H9 (cell line): ENCODE measurements around the gene ZNF804A. TPM values are rescaled to one million over a fixed set of nuclear protein-coding genes. Genes with fewer than 3 reads are reported as not detected.

Experiments used
- DNase-seq: peaks from one replicate; pipeline ENCODE4 v3.0.0-alpha.2; 2017
- H2AFZ ChIP-seq: one replicate; pipeline ENCODE4 v1.6.1; 2013; ENCODE audit warnings: mild to moderate bottlenecking, low read length, control low read depth, moderate library complexity
- H2AK5ac ChIP-seq: 2 replicates; pipeline ENCODE4 v1.6.1; 2013; ENCODE audit warnings: low read length, control low read depth, mixed read lengths; ENCODE audit not compliant: insufficient read length
- H2BK120ac ChIP-seq: one replicate; pipeline ENCODE4 v1.6.1; 2013; ENCODE audit warnings: low read depth, mild to moderate bottlenecking, low read length, control low read depth, inconsistent platforms; ENCODE audit not compliant: poor library complexity, severe bottlenecking
- H2BK12ac ChIP-seq: 2 replicates; pipeline ENCODE4 v1.6.1; 2013; ENCODE audit warnings: low read length, control low read depth, mixed read lengths, low read depth; ENCODE audit not compliant: insufficient read length
- H2BK15ac ChIP-seq: 2 replicates; pipeline ENCODE4 v1.6.1; 2013; ENCODE audit warnings: low read depth, low read length, control low read depth
- H2BK20ac ChIP-seq: one replicate; pipeline ENCODE4 v1.6.1; 2013; ENCODE audit warnings: low read depth, mild to moderate bottlenecking, low read length, control low read depth, inconsistent platforms; ENCODE audit not compliant: poor library complexity, severe bottlenecking
- H2BK5ac ChIP-seq: 2 replicates; pipeline ENCODE4 v1.6.1; 2013; ENCODE audit warnings: low read length, control low read depth, mixed read lengths; ENCODE audit not compliant: insufficient read length
- H3K14ac ChIP-seq: 2 replicates; pipeline ENCODE4 v1.6.1; 2013; ENCODE audit warnings: low read length, control low read depth; ENCODE audit not compliant: insufficient read depth
- H3K18ac ChIP-seq: 2 replicates; pipeline ENCODE4 v1.6.1; 2013; ENCODE audit warnings: low read depth, mild to moderate bottlenecking, mixed read lengths, low read length, control low read depth; ENCODE audit not compliant: insufficient read length
- H3K23ac ChIP-seq: 2 replicates; pipeline ENCODE4 v1.6.1; 2013; ENCODE audit warnings: low read length, control low read depth, mixed read lengths, low read depth; ENCODE audit not compliant: insufficient read length
- H3K23me2 ChIP-seq: 2 replicates; pipeline ENCODE4 v1.6.1; 2013; ENCODE audit warnings: low read depth, mild to moderate bottlenecking, mixed read lengths, low read length, control low read depth; ENCODE audit not compliant: insufficient read length, poor library complexity, severe bottlenecking
- H3K27ac ChIP-seq: 2 replicates; pipeline ENCODE4 v1.5.1; 2013; ENCODE audit warnings: low read length, control low read depth, mixed read lengths, low read depth; ENCODE audit not compliant: insufficient read length
- H3K27me3 ChIP-seq: 2 replicates; pipeline ENCODE4 v1.6.1; 2013; ENCODE audit warnings: low read length, control low read depth, inconsistent platforms; ENCODE audit not compliant: insufficient read depth
- H3K4ac ChIP-seq: 2 replicates; pipeline ENCODE4 v1.6.1; 2013; ENCODE audit warnings: low read depth, mild to moderate bottlenecking, control low read depth, inconsistent platforms, low read length, moderate library complexity
- H3K4me1 ChIP-seq: 2 replicates; pipeline ENCODE4 v1.6.1; 2013; ENCODE audit warnings: low read length, control low read depth, inconsistent platforms; ENCODE audit not compliant: insufficient read depth
- H3K4me2 ChIP-seq: 2 replicates; pipeline ENCODE4 v1.6.1; 2013; ENCODE audit warnings: low read length, control low read depth, mixed read lengths; ENCODE audit not compliant: insufficient read length, insufficient read depth
- H3K56ac ChIP-seq: 2 replicates; pipeline ENCODE4 v1.6.1; 2013; ENCODE audit warnings: low read depth, mild to moderate bottlenecking, mixed read lengths, low read length, control low read depth; ENCODE audit not compliant: insufficient read length
- H3K79me1 ChIP-seq: 2 replicates; pipeline ENCODE4 v1.6.1; 2013; ENCODE audit warnings: low read depth, mild to moderate bottlenecking, moderate library complexity, low read length, control low read depth, inconsistent platforms; ENCODE audit not compliant: insufficient read depth, poor library complexity, severe bottlenecking
- H3K79me2 ChIP-seq: 2 replicates; pipeline ENCODE4 v1.6.1; 2013; ENCODE audit warnings: low read length, control low read depth, inconsistent platforms; ENCODE audit not compliant: insufficient read depth
- H3K9ac ChIP-seq: 2 replicates; pipeline ENCODE4 v1.6.1; 2013; ENCODE audit warnings: low read length, control low read depth, mixed read lengths; ENCODE audit not compliant: insufficient read length; ENCODE audit errors: extremely low read depth
- H3K9me3 ChIP-seq: one replicate; pipeline ENCODE4 v1.6.1; 2013; ENCODE audit warnings: low read depth, low read length, inconsistent platforms; ENCODE audit not compliant: control insufficient read depth
- H3T11ph ChIP-seq: one replicate; pipeline ENCODE4 v1.6.1; 2013; ENCODE audit warnings: mild to moderate bottlenecking, low read length, control low read depth, inconsistent platforms
- H4K20me1 ChIP-seq: one replicate; pipeline ENCODE4 v1.6.1; 2013; ENCODE audit not compliant: control insufficient read depth, insufficient read length, insufficient read depth
- H4K5ac ChIP-seq: 2 replicates; pipeline ENCODE4 v1.6.1; 2013; ENCODE audit warnings: low read depth, mild to moderate bottlenecking, mixed read lengths, low read length, control low read depth; ENCODE audit not compliant: insufficient read length
- H4K8ac ChIP-seq: replicated peaks from 2 replicates; pipeline ENCODE4 v1.6.1; 2013; ENCODE audit warnings: low read length, control low read depth, mixed read lengths, low read depth; ENCODE audit not compliant: insufficient read length
- H4K91ac ChIP-seq: 2 replicates; pipeline ENCODE4 v1.6.1; 2013; ENCODE audit warnings: low read depth, mild to moderate bottlenecking, moderate library complexity, mixed read lengths, low read length, control low read depth; ENCODE audit not compliant: insufficient read length
- H3K27ac Mint-ChIP-seq, 3 experiments: 2 replicates in 2 of 3; 3 replicates in 1 of 3; pipeline ENCODE4 v1.8.0; 2020 to 2021; ENCODE audit warnings: mixed read lengths in 3 of 3, mild to moderate bottlenecking in 1 of 3, moderate library complexity in 1 of 3
- H3K27me3 Mint-ChIP-seq: 2 replicates; pipeline ENCODE4 v1.8.0; 2021; ENCODE audit warnings: low read depth, mild to moderate bottlenecking, moderate library complexity, mixed read lengths
- H3K36me3 Mint-ChIP-seq, 3 experiments: 2 replicates in 2 of 3; 3 replicates in 1 of 3; pipeline ENCODE4 v1.8.0; 2020 to 2021; ENCODE audit warnings: low read depth in 3 of 3, mixed read lengths in 3 of 3; ENCODE audit not compliant: insufficient read depth in 1 of 3
- H3K4me1 Mint-ChIP-seq, 2 experiments: 2 replicates each; pipeline ENCODE4 v1.8.0; 2020; ENCODE audit warnings: mixed read lengths in 2 of 2
- H3K4me3 Mint-ChIP-seq, 2 experiments: 2 replicates in 1 of 2; 3 replicates in 1 of 2; pipeline ENCODE4 v1.8.0; 2020 to 2021; ENCODE audit warnings: mild to moderate bottlenecking in 2 of 2, mixed read lengths in 2 of 2, moderate library complexity in 1 of 2
- H3K9me3 Mint-ChIP-seq, 2 experiments: 2 replicates in 1 of 2; 3 replicates in 1 of 2; pipeline ENCODE4 v1.8.0; 2020; ENCODE audit warnings: mild to moderate bottlenecking in 2 of 2, mixed read lengths in 2 of 2, moderate library complexity in 1 of 2
- CTCF ChIP-seq: fragments of 200-600 bp; sonication (generic); conservative IDR thresholded peaks from 3 replicates; pipeline ENCODE4 v1.8.0; 2021; ENCODE audit warnings: antibody characterized with exemption, mild to moderate bottlenecking
- WGBS: extraction: QIAGEN DNeasy Blood & Tissue Kit; methylation state at CpG from one replicate; pipeline ENCODE4 v1.1.7; 2013; ENCODE audit warnings: missing lambda C conversion rate, low lambda C conversion rate, mixed read lengths; ENCODE audit not compliant: insufficient read length; ENCODE audit errors: extremely low coverage; 5-methylcytosine and 5-hydroxymethylcytosine counted together
- total RNA-seq: library from RNA; stranded (reverse); gene quantifications from 2 replicates; pipeline ENCODE4 v1.2.1, GENCODE V29; 2021

Gene ZNF804A
- total RNA-seq, 1 experiment from 2014 or later = not detected

DNA sequence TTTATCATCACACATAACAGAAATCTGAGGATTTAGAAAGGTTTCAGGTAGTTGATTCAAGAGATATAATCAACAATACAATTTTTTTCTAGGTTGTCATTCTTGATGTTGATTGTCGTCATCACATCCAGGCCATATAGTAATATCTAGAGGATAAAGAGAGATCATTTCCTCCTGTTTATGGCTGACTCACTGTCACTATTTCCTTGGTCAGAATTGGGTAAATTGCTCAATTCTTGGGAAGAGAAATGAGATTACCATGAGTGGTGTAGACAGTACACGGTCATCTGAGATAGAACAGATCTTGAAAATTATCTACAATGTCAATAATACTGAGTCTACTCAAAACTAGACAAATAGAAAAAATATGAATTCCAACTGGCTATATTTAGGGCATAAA lies 78.8 kb downstream of the ZNF804A start:
- no CpG with 5 or more reads among the region's 2 CpGs for WGBS
- Histone ChIP-seq H2AFZ (no peak overlapping the region), H3K56ac (no peak overlapping the region)

More for the DNA sequence above, 78.8 kb downstream of the ZNF804A start:
- Mint-ChIP-seq H3K27ac (no peak overlapping the region), H3K27me3 (no peaks in the 10 kb centered on the region), H3K4me1 (no peaks in the 10 kb centered on the region), H3K36me3 (no peaks in the 10 kb centered on the region), H3K9me3 (peaks cover 8 to 10% of the 10 kb centered on the region in 2 experiments; a peak in 3 of 5 replicates), H3K4me3 (no peak overlapping the region)
- Histone ChIP-seq H3T11ph (no peak overlapping the region), H3K4me1 (no peaks in the 10 kb centered on the region), H4K8ac (no peak overlapping the region), H3K4ac (no peak overlapping the region), H3K23ac (no peak overlapping the region), H2BK5ac (no peak overlapping the region), H2BK12ac (no peak overlapping the region), H4K91ac (no peak overlapping the region), H2AK5ac (no peak overlapping the region), H2BK120ac (no peak overlapping the region), H3K27me3 (no peaks in the 10 kb centered on the region), H3K18ac (no peak overlapping the region), H3K23me2 (no peaks in the 10 kb centered on the region), H2BK20ac (no peak overlapping the region), H3K9ac (no peak overlapping the region), H3K9me3 (no peaks in the 10 kb centered on the region), H3K79me2 (no peaks in the 10 kb centered on the region), H3K4me2 (no peak overlapping the region), H4K20me1 (no peaks in the 10 kb centered on the region), H4K5ac (no peak overlapping the region), H3K14ac (no peak overlapping the region), H2BK15ac (no peak overlapping the region), H3K79me1 (no peaks in the 10 kb centered on the region), H3K27ac (no peak overlapping the region)
- DNase-seq = no peak
- TF ChIP-seq CTCF = no peak
